Activated naive CD8-positive, alpha-beta T cell treated with anti-CD3 and anti-CD28 coated beads, Interleukin-2, amount 50 U/mL, for 24 hours (primary cell): ENCODE results near the gene NKX2-3.

Experiments
- ATAC-seq: fragments of 150-1000 bp; cut with Tn5 transposase; one replicate; pipeline ENCODE4 v1.10.0; 2021
- DNase-seq: peaks from one replicate; pipeline ENCODE4 v3.0.0; 2021
- H3K27ac Mint-ChIP-seq: one replicate; pipeline ENCODE4 v1.8.0; 2021; ENCODE audit warnings: mild to moderate bottlenecking, mixed read lengths
- H3K27me3 Mint-ChIP-seq: one replicate; pipeline ENCODE4 v1.8.0; 2021; ENCODE audit warnings: mixed read lengths
- H3K36me3 Mint-ChIP-seq: one replicate; pipeline ENCODE4 v1.8.0; 2021; ENCODE audit warnings: low read depth, mixed read lengths
- H3K4me1 Mint-ChIP-seq: one replicate; pipeline ENCODE4 v1.8.0; 2021; ENCODE audit warnings: mixed read lengths
- H3K4me3 Mint-ChIP-seq: one replicate; pipeline ENCODE4 v1.8.0; 2021; ENCODE audit warnings: mild to moderate bottlenecking, moderate library complexity, mixed read lengths
- H3K9me3 Mint-ChIP-seq: one replicate; pipeline ENCODE4 v1.8.0; 2021; ENCODE audit warnings: mixed read lengths

Gene NKX2-3

DNA sequence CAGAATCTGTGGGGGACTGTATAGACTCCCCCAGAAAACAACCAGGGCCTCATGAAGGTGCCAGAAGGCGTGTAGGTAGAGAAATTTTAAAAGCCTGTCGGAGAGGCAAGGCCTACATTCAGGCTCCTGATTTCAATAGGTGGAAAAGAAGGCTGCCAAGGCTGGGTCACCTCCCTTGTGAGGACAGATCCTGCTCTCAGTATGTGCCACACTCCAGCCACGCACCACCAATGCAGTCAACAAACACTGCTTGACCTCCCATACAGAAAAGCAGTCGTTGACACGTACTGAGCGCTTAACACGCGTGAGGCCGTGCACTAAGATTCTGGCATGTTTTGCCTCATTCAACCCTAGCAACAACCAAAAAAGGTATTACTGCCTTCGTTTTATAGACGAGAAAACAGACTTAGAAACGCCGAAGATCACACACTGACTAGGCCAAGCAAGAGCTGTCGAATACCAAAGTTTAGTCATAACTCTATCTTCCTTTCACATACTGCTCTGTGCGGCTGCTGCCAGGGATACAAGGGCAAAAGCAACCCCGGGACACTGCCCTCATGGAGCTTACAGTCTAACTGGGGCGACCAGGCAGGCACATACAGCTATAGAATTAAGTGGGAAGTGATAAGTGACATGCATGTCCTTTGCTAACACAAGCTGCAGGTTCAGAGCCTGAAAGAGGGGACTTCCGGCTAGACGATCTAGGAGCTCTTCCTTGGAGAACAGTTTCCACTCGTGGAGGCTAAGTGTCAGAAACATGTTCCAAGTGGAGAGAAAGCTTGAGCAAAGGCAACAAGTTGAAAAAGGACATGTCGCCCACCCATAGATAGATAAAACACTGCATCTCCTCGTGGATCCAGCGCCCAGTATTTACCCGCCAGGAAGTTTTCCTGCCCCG lies 797 bp upstream of the NKX2-3 start:
- H3K4me1 Mint-ChIP-seq, result peaks cover 49% of the 10 kb centered on the region
- H3K36me3 Mint-ChIP-seq, result peaks cover 2% of the 10 kb centered on the region
- no peak for DNase-seq
- peak overlapping the region; percentile 34 for H3K4me3 Mint-ChIP-seq
- H3K27me3 Mint-ChIP-seq, result peaks cover 87% of the 10 kb centered on the region
- H3K9me3 Mint-ChIP-seq, result no peaks in the 10 kb centered on the region
- H3K27ac Mint-ChIP-seq, result no peak overlapping the region
- ATAC-seq, result no peak

DNA sequence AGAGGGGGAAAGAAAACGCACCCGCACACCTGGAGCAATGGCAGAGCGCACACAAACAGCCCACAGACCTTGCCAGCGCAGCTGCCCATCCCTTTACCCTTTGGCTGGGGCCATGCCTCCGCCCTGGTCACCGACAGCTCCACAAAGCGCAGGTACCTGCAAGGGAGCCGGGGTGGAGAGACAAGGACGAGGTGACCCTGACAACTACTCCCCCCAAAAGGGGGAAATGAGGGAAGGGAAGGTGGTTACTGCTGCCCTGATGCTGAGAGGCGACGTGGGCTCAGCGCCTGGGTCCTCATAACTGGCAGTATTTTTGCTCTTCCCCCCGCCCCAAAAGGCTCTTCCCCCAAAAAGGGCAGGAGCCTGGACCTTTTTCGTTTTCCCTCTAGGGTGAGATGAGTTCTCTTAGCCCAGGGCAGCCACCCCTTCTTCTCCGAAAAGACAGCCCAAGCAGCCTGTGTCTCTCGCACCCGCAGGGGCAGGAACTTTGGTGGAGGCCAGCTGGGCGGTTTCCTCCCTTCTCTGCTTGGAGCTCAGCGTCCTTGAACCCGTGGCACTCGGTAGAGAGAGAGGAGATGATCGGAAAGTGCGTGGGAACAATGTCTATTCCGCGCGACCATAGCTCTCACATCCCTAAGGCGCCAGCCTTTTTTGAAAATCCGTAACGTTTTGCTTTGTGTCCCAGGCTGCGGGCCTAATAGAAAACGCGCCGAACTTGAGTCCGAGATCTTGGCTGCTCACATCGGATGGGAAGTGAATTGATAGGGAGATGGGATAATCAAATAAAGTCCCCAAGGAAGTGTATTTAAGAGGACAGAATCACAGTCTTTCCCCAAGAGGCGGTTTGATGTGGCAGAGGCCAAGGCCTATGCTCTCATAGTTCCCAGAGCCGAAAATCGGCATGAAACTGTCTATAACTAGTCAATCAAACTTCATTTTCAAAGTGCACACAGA lies 1.0 kb downstream of the NKX2-3 start:
- peaks cover 45% of the 10 kb centered on the region for H3K4me1 Mint-ChIP-seq
- peaks cover 92% of the 10 kb centered on the region for H3K27me3 Mint-ChIP-seq
- peak overlapping the region; percentile 7 for H3K4me3 Mint-ChIP-seq
- ATAC-seq (no peak), DNase-seq (no peak)
- H3K36me3 Mint-ChIP-seq, result peaks cover 2% of the 10 kb centered on the region
- no peaks in the 10 kb centered on the region for H3K9me3 Mint-ChIP-seq
- H3K27ac Mint-ChIP-seq, result no peak overlapping the region

DNA sequence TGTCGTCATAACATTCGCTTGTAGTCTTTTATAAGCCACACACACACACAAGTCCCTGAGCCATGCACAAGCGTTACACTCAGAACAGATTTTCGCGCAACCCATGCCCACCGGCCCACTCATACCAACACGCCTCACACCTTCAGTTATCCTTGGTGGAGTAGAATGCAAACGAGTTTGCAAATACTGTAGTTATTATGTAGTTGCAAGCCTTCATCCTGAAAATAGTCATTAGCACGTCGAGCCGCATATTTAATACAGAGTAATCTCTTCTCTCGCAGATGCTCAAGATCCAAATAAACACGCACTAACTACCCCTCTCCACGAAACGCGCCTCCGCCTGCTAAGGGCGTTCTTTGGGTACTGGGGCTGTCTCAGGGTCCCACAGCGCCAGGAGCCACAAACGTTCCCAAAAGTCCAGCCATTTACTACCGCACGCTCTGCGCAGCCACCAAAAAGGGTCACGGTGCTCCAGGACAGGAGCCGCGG lies 1.8 kb downstream of the NKX2-3 start:
- H3K27ac Mint-ChIP-seq, result no peak overlapping the region
- H3K4me3 Mint-ChIP-seq, result peak overlapping the region; percentile 7
- H3K36me3 Mint-ChIP-seq, result peaks cover under 1% of the 10 kb centered on the region
- ATAC-seq (no peak), DNase-seq (no peak)
- H3K9me3 Mint-ChIP-seq, result no peaks in the 10 kb centered on the region
- H3K27me3 Mint-ChIP-seq, result peaks cover 92% of the 10 kb centered on the region
- peaks cover 40% of the 10 kb centered on the region for H3K4me1 Mint-ChIP-seq

DNA sequence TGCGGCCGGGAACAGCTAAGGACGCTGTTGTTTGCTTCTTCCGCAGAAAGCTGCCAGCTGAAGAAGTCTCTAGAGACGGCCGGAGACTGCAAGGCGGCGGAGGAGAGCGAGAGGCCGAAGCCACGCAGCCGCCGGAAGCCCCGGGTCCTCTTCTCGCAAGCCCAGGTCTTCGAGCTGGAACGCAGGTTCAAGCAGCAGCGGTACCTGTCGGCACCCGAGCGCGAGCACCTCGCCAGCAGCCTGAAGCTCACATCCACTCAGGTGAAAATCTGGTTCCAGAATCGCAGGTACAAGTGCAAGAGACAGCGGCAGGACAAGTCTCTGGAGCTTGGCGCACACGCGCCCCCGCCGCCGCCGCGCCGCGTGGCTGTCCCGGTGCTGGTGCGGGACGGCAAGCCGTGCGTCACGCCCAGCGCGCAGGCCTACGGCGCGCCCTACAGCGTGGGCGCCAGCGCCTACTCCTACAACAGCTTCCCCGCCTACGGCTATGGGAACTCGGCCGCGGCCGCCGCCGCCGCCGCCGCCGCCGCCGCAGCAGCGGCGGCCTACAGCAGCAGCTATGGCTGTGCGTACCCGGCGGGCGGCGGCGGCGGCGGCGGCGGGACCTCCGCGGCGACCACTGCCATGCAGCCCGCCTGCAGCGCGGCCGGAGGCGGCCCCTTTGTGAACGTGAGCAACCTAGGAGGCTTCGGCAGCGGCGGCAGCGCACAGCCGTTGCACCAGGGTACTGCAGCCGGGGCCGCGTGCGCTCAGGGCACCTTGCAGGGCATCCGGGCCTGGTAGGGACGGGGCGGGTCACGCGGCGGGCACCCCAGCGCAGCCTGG lies 2.4 kb downstream of the NKX2-3 start:
- Mint-ChIP-seq H3K4me3 (peak overlapping the region; percentile 51), H3K27ac (no peak overlapping the region), H3K27me3 (peaks cover 91% of the 10 kb centered on the region), H3K9me3 (no peaks in the 10 kb centered on the region), H3K36me3 (no peaks in the 10 kb centered on the region), H3K4me1 (peaks cover 39% of the 10 kb centered on the region)
- DNase-seq, result no peak
- ATAC-seq, result no peak

DNA sequence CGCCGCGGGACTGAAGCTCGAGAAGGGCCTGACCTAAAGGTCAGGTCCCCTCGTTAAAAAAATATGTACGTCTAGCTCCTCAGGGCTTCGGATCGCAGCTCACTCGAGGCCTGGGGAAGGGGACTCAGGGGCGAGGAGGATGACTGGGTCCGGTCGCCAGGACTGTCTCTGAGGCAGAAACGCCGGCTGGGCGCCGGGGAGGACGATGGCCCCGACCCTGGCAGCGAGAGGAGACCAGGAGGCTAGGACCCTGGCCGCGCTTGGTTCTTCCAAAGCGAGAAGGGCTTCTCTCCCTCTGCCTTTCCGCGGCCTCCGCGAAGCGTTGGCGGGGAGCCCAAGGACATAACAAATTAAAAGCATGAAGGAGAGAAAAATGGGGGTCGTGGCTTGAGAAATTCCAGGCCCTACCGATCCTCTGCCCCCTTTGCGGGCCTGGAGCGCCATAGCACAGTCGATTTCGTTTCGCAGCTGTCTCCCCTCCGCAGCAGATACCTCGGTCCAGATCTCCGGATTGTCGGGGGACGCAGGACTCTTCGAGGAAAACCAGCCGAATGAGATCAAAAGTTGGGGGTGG lies 3.1 kb downstream of the NKX2-3 start:
- Mint-ChIP-seq H3K27ac (no peak overlapping the region), H3K4me1 (peaks cover 36% of the 10 kb centered on the region), H3K4me3 (peak overlapping the region; percentile 6), H3K27me3 (peaks cover 88% of the 10 kb centered on the region), H3K9me3 (no peaks in the 10 kb centered on the region), H3K36me3 (no peaks in the 10 kb centered on the region)
- ATAC-seq (no peak), DNase-seq (no peak)

DNA sequence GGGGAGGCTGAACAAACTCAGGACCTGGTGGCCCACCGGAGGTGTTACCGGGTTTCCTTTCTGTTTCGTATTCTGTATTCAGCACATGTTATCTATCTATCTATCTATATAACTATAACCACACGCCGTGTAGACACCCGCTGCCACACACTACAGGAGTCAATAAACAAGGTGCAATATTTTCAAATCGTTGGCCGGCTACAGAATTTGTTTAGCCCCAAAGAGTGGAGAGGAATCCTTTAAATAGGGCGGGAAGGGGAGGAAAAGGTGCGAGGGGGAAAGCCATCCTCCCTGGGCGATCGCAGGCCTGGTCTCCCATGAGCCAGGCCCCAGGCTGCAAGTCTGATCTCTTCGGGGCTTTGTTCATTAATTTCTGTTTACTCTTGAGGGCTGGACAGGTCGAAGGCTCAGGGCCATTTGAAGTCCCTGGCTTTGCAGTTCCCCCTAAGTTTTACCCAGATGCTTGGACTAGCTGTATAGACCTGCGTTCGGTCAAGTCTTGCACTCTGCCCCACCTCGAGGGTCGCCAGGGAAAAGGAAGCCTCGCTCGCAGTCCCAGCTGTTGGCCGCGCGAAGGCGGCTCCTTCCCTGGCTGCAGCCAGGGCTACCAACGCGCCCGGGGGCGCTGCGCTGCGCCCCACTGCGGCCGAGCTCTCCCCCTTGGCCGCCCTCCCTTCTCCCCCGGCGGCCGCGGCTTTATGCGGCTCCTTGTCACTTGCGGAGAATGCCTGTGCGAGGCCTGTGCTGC lies 3.8 kb downstream of the NKX2-3 start:
- DNase-seq, result no peak
- Mint-ChIP-seq H3K27me3 (peaks cover 87% of the 10 kb centered on the region), H3K27ac (no peak overlapping the region), H3K9me3 (no peaks in the 10 kb centered on the region), H3K4me3 (peak overlapping the region; percentile 6), H3K36me3 (no peaks in the 10 kb centered on the region), H3K4me1 (peaks cover 32% of the 10 kb centered on the region)
- ATAC-seq, result no peak

DNA sequence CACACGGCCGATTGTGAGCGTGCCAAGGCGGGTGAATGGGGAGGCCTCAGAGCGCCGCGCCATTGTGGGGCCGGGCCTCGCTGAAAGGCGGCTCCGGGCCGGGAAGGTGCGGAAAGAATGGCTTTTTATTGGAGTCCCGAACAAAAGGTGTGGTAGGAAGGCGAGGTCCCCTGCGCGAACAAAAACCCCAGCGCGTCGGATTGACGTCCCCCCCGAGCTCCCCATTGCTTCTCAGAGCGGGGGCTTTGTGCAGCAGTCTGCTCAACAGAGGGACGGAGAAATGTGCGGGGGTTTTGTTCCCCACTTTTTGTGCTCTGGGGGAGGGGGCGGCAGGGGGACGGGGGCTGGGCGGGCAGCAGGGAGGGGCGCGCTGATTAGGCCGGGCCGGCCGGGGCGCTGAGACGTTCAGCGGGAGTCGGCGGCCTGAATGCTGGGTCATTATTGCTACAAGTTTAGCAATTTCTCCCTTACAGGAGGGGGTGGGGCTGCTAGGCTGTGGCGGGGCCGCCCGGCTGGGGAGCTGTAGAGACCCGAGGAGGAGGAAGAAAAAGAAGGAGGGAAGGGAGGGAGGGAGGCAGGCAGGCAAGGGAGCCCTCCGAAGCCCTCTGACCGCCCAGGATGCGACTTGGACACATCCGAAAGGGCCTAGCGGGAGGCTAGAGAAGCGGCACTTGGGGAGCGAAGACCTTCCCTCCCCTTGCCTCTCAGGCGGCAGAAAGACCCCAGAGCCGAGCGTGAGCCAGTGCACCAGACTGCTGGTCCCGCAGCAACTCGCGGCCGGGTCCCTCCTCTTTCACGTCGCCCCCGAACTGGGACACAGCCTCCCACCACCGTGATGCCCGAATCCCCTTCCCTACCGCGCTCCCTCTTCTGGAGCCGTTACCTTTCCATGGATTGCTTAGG lies 4.6 kb downstream of the NKX2-3 start:
- Mint-ChIP-seq H3K27ac (no peak overlapping the region), H3K27me3 (peaks cover 84% of the 10 kb centered on the region), H3K9me3 (no peaks in the 10 kb centered on the region), H3K36me3 (no peaks in the 10 kb centered on the region), H3K4me3 (no peak overlapping the region), H3K4me1 (peaks cover 30% of the 10 kb centered on the region)
- no peak for ATAC-seq
- no peak for DNase-seq

DNA sequence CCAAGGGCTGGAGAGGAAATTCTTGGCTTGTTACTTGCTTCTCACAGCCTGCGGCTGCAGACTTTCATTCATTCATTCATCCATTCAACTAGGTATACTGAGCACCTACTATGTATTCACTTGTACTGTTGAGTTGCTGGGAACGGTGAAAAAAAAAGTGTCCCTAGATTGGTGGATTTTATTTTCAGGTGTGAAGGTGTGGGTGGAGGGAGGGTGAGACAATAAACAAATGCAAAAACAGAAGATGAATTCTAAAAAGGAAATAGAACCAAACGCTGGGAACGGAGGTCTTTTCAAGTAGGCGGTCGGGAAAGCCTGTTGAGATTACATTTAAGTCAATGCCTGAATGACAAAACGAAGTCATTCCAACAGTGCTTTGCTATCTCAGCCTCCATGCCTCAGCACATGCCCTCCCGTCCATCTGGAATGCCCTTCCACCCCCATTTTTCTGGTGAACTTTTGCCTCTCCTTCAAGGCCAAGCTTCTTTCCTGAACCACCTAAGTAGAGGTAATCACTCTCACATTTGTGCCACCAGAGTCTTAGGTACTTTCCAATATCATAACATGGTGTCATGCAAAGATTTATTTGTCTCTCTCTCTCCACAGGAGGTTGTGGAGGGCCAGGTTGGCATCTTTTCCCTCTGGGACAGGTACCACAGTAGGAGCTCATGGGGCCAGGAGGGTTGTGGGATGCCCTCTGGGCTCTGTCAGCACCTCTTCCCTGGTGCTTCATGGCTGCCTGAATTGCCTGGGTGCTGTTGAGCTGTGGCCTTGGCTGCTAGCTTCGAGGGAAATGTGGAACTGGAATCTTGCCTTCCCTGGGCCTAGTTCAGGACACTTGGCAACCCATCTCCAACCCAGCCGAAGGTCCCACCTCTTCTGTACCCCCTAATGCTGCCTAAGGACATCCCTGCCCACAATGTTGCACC lies 5.5 kb downstream of the NKX2-3 start:
- DNase-seq, result no peak
- Mint-ChIP-seq H3K27me3 (peaks cover 84% of the 10 kb centered on the region), H3K36me3 (no peaks in the 10 kb centered on the region), H3K4me1 (peaks cover 23% of the 10 kb centered on the region), H3K27ac (no peak overlapping the region), H3K4me3 (no peak overlapping the region), H3K9me3 (no peaks in the 10 kb centered on the region)
- no peak for ATAC-seq

DNA sequence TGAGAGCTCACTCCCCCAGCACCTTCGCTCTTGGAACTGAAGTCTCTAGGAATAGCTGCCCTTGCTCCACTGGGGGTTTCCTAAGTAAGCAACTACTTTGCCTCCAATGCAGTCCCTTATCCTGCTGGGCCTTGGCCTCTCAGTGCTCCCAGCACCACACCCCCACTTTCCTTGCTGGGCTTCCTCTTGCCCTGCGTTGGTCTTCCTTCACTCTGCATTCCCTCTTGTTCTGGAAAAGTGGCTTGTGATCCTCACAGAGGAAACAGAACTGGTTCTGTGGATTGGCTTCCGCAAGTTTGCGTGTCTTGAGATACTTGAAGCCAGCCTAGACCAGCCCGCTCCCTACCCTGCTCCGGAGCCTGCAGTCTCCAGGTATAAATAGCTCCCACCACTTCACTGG lies 6.4 kb downstream of the NKX2-3 start:
- DNase-seq (no peak), ATAC-seq (no peak)
- Mint-ChIP-seq H3K36me3 (no peaks in the 10 kb centered on the region), H3K4me1 (peaks cover 19% of the 10 kb centered on the region), H3K9me3 (no peaks in the 10 kb centered on the region), H3K27ac (no peak overlapping the region), H3K27me3 (peaks cover 82% of the 10 kb centered on the region), H3K4me3 (no peak overlapping the region)

DNA sequence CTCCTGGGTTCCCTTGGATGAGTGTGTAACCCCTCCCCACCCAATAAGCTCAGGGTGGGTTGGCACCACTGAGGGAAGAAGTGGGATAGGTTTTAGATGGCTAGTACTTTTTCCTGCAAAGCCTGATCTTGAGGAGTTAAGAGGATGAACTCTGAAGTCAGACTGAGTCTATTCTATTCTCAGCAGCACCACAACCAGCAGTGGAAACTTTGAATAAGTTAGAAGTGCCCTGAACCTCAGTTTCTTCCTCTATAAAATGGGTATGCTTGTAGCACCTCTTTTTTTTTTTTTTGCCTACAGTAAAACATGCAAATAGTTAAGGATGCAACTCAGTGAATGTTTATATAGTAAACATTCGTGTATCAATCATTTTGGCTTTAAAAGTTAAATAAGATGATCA lies 7.1 kb downstream of the NKX2-3 start:
- Mint-ChIP-seq H3K4me3 (no peak overlapping the region), H3K36me3 (no peaks in the 10 kb centered on the region), H3K27me3 (peaks cover 81% of the 10 kb centered on the region), H3K4me1 (peaks cover 13% of the 10 kb centered on the region), H3K27ac (no peak overlapping the region), H3K9me3 (no peaks in the 10 kb centered on the region)
- no peak for ATAC-seq
- no peak for DNase-seq

DNA sequence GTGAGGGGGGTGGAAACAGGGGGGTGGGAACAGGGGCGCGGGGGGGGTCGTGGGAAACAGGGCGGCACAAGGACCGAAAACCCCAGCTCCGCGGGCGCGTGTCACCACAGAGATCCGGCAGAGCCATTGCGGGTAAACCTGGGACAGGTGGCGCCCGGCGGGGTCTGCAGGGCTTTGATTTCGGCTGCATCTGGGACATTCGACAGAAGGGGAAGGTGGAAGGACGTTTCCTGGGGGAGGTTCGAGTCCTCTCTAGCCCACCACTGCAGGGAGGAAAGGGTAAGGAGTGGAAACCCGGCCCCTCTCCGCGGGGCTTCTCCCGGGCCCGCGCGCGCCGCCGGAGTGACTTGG lies 7.5 kb downstream of the NKX2-3 start:
- no peak for ATAC-seq
- peaks cover 83% of the 10 kb centered on the region for H3K27me3 Mint-ChIP-seq
- no peaks in the 10 kb centered on the region for H3K36me3 Mint-ChIP-seq
- no peak overlapping the region for H3K4me3 Mint-ChIP-seq
- no peak for DNase-seq
- no peaks in the 10 kb centered on the region for H3K9me3 Mint-ChIP-seq
- peaks cover 13% of the 10 kb centered on the region for H3K4me1 Mint-ChIP-seq
- H3K27ac Mint-ChIP-seq, result no peak overlapping the region
